ENCODE data around the gene EEF1G.

EEF1G gene

DNA sequence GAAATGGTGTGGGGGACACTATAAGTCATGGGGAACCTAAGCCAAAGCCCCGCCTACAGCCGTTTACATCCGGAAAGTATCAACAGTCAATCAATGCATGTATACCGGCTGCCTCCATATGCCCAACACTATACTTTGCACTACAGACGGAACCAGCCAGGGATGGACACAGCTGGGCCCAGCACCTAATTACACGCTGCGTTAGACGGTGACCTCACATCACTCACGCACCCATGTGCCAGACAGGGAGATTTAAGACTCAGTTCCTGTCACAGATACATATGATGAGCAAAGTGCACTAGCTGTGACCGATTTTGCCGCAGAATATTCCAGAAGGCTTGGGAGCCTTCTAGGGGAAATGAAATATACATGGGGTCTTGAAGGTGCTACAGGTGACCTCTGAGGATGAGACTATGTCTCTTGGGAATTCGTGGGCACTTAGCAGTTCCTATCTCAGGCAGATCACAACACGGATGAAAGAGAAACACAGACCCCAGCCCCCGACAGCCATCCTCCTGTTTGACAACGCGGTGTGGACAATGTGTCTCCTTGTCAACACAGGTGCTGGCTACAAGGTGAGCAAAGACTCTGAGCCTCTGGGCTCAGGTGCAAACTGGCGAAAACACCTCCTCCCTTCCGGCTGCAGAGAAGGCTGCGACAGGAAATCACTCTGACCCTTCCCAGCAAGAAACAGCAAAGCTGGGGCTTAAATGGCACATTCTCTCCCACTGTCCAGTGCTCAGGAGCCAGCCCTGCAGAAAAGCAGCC, 35.0 kb downstream of the EEF1G start:
- DNase-seq = peak; percentile 87

DNA sequence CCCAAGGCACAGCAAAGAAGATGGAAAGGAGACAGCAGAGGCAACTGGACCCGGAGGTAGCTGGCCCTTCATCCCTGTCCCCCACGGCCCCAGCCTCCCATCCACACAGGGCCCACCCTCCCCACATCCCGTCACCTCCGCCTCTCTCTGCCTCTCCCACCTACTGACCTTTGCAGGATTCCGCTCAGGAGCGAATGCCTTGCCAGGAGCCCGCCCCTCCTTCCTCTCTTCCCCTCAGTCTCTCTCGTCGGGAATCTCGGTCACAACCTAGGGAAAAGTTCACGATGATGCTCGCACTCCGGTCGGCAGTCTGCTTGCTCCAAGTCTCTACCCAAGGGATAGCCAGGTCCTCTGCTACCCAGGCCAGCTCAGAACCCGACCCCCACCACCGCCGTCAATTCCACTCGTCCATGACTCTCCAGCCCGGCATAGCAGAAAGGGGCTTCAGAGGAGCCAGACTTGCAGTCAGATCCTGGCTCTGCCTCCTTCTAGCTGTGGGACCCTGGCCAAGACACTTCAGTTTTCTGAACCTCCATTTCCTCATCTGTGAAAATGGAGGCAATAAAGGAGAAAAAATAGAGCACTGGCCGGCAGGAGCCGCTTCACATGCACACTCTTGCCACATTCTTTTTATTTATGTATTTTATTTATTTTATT, 37.3 kb downstream of the EEF1G start:
- DNase-seq = no peak

DNA sequence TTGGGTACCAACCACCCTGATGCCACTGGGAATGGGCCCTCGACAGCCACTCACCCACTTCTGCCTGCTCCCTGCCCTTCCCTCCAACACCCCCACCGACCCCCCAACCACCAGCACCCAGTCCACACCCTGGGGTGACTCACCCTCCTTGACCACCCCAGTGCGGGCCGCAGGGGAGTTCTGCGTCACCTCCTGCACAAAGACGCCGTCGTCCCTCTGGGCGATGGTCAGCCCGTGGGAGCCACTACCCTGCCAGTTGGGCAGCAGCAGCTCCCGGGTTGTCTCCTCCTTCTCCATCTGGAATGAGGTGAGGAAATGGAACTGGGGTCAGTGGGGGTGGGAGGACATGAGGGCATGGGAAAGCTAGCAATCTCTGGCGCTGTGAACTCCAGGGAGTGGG, 37.9 kb downstream of the EEF1G start:
- DNase-seq = no peak

DNA sequence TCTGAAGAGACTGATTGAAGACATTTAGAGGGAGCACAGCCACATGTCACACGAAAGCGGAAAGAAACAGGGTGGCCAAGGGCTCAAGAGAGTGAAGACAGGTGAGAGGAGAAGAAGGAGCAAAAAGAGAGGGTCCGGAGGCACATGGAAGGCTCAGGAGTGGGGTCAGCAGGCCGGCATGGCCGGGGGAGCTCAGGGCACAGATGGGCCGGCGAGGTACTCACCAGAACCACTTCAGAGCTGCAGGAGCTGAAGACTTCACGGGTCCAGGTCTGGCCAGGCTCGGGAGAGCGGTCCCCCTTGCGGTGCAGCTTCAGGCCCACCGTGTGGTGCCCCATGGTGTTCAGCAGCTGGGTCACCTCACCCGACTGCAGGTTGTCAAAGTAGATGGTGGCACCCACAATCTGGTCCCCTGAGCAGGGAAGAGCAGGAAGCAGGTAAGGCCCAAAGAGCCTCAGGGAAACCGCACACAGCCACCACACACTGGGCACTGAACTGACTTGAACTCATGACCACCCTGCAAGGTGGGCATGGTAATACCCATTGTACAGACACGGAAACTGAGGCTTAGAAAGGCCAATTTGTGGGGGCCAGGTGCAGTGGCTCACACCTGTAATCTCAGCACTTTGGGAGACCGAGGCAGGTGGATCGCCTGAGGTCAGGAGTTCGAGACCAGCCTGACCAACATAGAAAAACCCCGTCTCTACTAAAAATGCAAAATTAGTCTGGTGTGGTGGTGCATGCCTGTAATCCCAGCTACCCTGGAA, 38.7 kb downstream of the EEF1G start:
- no peak for DNase-seq

DNA sequence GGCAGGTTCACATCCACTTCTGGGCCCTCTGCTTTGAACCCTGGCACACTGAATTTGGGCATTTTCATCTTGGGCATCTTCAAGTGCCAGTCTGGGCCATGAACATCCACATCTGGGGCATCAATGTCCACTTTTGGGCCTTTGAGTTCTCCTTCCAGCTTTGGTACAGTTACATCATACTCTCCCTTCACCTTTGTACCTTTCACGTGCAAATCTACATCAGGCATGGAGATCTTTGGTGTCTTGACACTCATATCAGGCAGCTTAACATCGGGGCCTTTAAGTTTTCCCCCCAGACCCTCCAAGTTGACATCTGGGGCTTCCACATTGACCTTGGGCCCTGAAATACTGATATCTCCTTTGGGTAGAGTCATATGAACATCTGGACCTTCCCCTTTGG, 41.6 kb downstream of the EEF1G start:
- no peak for DNase-seq

DNA sequence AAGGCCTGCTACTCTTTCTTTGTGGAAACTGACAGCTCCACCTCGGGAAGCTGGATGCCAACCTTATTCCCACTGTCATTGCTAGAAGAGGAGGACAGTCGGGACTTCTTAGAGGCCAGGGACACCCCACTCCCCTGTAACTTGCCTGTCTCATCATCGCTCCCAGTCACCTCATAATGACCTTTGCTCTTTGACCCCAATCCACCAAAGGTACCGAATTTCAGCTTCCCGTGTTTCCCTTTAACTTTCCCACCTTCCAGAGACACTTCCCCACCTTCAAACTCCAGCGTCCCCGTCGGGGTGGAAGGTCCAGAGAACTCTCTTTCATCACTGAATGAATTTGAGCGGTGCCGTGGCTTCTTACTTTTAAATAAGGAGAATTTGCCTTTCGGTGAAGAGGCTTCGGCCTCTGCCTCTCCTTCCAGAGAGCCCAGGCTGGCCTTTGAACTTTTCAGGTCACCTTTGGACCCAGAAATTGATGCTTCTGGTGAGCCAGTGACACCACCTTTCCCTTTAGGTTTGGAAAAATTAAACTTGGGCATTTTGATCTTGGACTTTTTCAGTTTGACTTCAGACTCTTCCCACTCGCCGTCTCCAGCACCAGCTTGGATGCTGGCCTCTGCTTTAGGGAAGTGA, 56.8 kb downstream of the EEF1G start:
- no peak for DNase-seq

DNA sequence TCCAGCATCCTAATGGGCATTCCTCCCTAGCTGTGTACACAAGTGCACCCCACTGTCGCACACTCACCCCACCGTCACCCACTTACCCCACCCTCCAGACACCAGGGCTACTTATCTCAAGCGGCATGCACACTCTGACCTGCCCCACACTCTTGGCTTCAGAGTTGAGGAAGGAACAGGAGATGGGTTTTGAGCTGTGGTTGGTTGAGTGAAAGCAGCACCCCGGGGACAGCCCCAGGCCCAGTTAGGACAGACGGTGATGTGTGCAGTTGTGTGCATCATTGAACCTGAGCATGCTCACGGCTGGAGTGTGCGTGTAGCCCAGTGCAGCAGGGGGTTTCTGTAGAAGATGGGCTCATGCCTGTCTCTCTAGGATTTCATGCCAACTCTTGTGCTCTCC, 59.5 kb downstream of the EEF1G start:
- no peak for DNase-seq

DNA sequence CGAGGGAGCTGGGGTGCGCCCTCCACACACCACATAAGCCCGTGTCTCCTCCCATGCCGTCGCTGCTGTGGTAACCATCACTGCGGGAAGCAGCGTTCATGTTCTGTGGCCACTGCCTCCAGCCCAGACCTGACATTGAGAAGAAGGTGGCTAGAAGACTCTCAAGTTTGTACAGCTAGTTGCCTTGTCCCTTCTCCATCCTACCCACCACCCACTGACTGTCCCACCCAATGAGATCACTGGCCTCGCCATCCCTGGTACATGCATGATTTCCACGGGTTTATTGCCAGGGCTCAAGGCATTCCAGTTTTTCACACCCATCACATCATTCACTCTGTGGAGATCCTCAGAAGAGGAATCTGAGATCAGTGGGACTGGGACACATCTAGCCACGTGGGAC, 60.1 kb downstream of the EEF1G start:
- DNase-seq = no peak

DNA sequence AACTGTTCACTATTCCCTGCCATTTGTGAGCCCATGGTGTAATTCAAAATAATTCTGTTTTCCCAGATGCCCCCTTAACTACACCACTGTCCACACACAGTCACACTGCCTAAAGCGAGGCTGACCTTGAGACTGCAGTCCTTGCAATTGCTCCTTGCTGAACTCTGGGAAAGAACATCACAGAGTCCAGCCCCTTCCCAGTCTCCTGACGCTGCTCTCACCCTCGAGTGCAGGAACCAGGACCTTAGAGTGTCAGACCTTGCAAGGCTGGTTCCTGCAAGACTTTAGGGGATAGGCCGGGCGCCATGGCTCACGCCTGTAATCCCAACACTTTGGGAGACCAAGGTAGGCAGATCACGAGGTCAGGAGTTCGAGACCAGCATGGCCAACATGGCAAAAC, 60.7 kb downstream of the EEF1G start:
- no peak for DNase-seq
